GM19372 (cell line): ENCODE measurements around the gene RAP2B.
"Not testable (repeated sequence)": the region's sequence is repeated elsewhere in the genome, so short reads cannot be mapped to it uniquely, and the experiment has no call there.

ENCODE experiments used
- ATAC-seq: cut with Tn5 transposase; IDR thresholded peaks from one replicate; pipeline ENCODE4 v1.9.1; 2021; ENCODE audit warnings: mild to moderate bottlenecking, low read depth, moderate library complexity; ENCODE audit not compliant: unreplicated experiment

RAP2B gene

DNA sequence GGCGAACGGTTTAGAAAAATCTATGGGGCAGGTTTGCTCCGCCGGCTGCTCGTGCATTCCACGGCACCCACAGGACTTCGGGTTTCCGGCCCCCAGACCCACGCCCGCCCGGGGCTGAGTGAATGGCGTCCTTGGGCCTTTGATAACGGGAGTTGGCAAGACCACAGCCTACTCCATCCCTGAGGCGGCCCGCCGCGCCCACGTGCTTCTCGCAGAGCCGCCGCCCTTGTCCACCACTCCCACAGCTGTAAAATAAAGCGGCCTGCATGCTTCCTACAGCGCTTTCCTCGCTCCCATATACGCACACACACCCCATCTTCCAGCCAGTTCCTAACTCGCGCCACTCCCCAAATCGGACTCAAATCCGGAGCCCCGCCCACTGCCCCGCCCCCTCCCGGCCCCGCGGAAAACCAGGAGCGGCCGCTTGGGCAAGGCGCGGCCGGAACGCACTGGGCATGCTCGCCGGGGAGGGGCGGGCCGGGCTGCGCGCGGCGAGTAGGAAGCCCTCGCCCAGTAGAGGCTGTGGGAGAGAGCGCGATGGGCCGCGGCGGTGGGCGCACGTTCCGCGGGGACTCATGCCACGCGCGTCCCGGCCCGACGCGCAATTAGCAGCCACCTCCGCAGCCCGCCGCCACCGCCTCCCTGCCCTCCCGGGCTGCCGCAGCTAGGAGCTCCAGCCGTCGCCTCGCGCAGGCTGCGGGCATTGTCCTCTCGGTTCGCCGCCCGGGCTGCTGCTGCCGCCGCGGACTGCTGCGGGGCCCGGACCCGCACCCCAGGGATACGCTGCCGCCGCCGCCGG lies at the start of gene RAP2B:
Gene RAP2B (plus strand): TSS at position 513 of the 799 bp plus-strand sequence. CDS start 468 bp downstream, outside the sequence.
- peak; percentile 48 for ATAC-seq

DNA sequence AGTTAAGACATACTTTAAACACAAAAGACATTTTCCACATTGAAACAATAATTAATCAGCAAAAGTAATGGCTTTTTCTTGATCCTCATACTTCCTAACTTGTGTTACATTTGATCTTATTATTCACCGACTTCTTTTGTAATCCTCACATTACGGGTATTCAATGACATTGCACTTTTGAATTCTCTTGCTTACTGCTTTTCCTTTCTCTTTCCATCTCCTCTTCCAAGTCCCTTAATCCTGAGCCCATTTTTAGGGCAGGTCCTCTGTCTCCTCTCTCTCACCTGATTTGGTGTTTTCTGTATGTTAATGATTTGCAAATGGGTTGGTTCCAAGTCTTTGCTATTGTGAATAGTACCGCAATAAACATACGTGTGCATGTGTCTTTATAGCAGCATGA lies 48.5 kb upstream of the RAP2B start:
- no peak for ATAC-seq

DNA sequence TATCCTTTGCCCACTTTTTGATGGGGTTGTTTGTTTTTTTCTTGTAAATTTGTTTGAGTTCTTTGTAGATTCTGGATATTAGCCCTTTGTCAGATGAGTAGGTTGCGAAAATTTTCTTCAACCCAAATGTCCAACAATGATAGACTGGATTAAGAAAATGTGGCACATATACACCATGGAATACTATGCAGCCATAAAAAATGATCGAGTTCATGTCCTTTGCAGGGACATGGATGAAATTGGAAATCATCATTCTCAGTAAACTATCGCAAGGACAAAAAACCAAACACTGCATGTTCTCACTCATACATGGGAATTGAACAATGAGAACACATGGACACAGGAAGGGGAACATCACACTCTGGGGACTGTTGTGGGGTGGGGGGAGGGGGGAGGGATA lies 47.8 kb upstream of the RAP2B start:
- not testable (repeated sequence) for ATAC-seq

DNA sequence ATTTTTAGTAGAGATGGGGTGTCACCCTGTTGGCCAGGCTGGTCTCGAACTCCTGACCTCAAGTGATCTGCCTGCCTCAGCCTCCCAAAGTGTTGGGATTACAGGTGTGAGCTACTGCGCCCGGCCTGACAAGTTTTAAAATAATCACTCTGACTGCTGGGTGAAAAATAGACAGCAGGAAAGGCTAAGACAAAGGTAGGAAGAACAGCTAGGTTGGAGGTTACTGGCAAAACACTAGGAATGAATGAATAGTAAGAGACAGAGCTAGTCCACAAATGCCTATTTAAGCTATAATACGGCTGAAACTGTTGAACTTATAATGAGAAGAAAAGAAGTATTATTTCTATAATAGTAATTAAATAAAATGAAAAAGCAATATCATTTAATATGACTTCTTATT lies 46.7 kb upstream of the RAP2B start:
- no peak for ATAC-seq

DNA sequence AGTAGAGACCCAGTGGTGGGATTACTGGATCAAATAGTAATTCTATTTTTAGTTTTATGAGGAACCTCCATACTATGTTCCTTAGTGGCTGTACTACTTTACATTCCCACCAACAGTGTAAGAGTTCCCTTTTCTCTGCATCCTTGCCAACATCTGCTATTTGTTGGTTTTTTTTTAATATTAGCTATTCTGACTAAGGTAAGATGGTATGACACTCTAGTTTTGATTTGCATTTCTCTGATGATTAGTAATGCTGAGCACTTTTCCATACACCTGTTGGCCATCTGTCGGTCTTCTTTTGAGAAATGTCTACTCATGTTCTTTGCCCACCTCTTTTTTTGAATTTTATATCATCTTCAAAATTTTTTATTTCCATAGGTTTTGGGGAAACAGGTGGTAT lies 34.2 kb upstream of the RAP2B start:
- no peak for ATAC-seq

DNA sequence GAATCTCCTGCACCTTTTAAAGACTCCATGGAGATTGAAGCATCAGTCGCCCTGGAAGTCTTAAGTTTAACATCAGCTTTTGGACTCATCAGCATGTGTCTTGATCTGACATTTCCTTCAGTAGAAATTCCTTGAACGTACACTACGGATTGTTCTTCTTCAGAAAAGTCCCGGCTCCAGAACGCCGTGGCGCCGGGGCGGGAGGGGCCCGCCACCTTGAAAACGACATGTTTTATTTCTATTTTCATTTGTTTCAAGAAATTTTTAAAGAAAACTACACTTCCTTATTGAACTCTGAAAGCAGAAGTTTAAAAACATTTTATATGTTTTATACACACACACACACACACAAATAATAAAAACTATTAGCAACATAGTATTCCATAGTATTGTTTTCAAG lies 32.6 kb upstream of the RAP2B start:
- ATAC-seq, result no peak

DNA sequence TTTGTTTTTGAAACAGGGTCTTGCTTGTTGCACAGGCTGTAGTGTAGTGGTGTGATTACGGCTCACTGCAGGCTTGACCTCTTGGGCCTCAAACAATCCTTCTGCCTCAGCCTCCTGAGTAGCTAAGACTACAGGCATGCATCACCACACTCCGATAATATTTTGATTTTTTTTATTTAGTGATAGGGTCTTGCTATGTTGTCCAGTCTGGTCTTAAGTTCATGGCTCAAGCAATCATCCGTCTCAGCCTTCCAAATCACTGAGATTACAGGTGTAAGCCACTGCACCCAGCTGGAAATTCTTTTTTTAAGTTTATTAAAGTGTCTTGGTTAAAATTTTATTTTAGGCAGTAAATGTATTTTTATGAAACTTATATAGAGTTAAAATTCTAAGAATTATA lies 32.2 kb upstream of the RAP2B start:
- ATAC-seq, result no peak

DNA sequence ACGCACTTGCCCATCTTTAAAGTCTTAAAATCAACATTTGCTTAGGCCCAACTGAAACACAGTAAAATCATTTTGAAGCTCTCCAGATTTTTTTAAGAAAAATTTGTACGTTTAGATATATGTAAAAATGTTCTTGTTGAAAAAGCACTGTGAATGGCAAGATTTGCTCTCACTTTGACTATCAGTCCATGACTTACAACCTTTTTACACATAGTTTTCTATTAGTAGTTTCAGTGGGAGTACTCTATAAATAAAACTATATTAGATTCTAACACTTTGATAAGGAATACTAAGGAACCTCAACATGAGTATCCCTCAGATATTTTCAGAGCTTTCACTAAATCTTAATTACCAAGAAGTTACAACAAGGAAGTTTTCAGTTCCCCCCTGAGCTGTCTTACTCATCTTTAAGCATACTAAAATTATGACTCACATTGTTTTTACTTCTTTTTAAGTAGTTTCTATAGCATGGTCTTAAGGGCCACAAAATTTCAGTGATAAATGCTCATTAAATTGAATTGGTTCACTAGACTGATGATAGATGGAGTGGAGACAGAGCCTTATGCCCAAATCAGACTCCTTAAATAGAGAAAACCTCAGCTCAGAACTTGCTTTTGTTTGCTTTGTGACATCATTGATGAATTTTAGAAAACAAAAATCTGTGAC lies 31.6 kb upstream of the RAP2B start:
- peak; percentile 92 for ATAC-seq

DNA sequence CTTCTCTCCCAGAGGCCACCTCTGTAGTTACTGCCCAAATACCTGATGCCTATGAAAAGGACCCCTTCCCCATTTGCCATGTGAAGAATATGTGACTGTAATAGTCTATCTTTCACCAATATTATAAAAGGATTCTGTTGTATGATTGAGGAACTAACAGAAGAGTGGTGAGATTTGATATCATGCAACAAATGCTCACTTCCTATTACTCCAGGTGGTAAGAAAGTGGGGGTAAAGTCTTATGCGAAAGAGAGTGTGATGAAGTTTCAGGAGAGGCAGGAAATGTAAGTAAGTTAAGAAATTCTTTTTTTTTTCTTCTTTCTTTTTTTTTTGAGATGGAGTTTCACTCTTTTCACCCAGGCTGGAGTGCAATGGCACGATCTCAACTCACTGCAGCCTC lies 24.4 kb upstream of the RAP2B start:
- peak; percentile 42 for ATAC-seq

DNA sequence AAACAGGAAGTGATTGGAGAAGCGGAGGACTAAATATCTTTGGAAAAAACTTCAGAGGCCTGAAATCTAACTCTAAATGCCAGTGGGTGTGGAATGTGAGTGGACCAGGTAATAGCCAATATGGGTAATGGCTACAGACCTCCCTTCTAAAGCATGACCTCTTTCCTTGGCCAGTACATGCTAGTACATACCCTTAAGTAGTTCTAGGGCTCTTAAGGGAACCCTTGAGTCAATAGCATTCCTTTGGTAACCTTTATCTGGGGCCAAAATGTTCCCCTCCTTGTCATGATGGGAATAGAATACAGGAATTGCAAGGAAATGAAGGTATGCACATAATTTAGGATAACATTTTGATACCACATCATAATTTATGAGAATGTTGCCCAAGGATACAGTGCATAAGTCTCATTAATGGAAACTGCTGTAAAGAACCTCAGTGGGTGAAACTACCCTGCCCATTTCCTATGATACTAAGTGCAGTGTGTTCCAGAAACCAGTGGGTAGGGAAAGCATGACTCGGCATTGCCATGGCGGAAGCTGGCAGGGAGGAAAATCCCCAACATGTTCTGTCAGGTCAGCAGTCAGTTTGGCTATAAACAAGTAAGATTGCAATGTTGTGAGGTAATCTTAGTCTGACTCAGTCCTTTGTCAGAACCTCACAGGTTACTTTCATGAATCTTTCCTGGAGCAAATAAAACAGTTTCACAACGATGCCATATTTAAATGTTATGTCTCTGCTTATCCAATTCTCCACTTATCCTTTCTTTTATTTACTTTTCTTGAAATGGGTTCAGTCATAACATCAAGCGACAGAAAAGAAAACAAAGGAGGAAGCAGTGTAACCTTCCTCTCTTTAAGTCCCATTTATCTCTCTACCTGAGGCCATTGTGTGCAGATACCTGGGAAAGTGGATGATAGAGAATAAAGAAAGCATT lies 23.5 kb upstream of the RAP2B start:
- ATAC-seq, result peak; percentile 69

DNA sequence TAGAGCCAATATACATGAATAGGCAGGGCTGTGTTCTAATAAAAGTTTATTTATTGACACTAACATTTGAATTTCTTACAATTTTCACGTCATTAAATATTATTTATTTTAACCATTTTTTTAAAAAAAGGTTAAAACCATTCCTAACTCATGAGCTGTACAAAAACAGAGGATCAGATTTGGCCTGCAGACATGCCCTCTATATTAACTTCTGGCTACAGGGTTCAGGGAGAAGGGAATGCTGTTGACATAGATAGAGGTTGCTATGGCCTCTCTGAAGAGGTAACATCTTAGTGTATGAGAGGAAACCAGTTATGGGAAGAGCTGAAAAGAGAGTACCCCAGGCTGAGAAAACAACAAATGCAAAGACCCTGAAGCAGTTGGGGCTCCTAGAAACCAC lies 19.1 kb upstream of the RAP2B start:
- ATAC-seq, result no peak

DNA sequence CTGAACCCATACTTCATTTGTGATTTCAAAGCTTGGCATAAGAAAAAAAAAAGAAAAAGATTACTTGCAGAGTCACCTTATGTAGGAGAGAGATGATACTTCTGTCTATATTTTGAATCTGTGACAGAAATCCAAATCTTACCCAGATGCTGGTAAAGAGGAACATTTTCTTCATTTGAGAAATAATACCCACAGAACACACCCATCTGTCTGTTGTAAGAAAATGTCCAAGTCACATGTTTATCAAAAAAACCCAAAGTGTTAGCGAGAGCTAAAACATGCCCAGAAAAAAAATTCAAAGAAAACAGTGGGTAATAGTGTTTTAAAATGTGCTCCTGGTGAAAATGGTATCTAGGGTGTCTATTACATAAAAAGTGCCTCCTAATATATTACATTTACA lies 18.0 kb upstream of the RAP2B start:
- no peak for ATAC-seq

DNA sequence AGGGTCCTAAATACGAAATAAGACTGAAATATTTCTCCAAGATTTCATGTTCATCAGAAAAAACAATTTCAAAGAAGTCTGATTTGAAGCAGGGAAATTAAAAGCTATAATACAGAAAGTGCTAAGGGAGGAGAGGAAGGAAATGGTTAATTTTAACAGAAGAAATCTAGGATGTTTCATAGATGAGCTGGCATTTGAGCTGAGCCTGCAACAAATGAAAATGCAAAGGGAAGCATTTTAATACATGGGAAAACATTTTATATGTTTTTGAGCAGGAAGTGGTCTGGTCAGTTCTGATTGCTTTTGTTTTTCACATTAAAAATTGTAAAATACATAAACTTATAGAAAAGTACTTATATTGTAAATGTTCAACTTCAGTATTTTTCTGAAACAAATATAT lies 17.2 kb upstream of the RAP2B start:
- ATAC-seq, result no peak

DNA sequence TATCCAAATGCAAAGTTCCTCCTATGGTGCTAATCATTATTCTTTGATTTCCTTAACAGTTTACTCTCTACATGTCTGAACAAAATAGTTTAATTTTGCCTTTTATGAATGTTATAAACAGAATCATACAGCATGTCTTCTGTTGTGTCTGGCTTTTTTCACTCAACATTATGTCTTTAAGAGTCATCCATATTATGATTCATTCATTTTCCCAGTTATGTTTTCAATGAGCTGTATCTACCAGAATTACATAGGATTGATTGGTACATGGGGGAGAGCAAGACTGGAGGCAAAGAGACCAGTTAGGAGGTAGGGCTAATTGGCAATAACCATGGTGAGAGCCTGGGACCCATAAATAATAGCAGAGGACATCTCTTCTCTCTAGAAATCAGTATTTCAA lies 16.6 kb upstream of the RAP2B start:
- ATAC-seq, result no peak

DNA sequence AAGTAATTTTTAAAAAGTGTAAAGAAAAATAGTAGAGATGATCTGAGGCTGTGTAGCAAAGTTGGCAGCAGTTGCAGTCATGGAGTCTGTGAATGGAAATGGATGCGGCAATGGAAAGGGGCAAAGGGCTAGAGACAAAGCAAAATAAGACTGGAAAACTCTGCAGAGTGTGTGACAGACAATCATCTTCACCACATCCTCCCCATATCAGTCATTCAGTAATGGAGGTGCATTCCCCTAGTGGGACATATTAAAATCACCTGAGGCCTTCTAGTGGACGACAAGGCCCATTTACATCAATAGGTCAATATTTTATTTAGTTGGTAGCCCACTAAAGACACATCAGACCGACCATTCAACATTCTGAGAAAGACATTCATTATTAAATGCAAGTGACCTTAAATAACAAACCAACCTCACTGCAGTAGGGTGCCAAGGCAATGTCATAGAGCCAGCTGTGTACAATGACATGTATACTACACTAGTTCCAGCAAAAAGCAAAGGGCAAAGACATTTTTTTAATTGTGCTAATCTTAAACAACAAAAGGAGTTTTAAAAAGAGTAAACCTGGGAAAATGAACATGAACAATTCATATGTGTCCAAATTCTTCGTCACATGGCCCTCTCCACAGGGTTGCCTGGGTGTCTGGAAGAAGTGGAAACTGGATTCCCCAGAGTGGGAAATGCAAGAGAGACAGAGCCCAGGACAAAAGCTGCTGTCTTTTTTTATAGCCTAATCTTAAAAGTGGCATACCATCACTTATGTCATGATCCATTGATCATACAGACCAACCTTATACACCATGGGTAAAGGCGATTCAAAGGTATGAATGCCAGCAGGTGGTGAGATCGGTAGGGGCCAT lies 15.6 kb upstream of the RAP2B start:
- no peak for ATAC-seq

DNA sequence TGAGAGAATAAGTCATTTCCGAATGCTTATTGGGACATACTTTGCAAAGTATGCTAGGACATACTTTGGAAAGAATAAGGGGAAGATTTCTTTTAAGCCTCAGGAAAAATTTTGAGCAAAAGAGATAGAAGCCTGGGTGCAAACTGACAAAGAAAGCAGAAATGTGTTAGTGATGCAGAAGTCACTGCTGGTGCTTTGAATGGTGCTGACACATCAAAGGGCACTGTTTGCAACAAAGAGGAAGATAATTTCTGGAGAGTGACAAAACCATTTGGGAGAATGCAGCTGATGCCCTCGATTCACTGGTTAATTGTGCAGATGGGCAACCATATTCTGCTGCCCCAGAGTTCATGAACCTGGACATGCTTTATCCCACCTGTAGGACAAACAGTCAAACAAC lies 11.0 kb upstream of the RAP2B start:
- ATAC-seq, result no peak

DNA sequence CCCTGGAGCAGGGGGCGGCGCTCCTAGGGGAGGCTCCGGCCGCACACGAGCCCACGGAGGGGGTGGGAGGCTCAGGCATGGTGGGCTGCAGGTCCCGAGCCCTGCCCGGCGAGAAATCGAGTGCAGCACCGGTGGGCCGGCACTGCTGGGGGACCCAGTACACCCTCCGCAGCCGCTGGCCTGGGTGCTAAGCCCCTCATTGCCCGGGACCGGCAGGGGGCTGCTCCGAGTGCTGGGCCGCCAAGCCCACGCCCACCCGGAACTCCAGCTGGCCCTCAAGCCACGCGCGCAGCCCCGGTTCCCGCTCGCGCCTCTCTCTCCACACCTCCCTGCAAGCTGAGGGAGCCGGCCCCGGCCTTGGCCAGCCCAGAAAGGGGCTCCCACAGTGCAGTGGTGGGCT lies 6.2 kb upstream of the RAP2B start:
- not testable (repeated sequence) for ATAC-seq

DNA sequence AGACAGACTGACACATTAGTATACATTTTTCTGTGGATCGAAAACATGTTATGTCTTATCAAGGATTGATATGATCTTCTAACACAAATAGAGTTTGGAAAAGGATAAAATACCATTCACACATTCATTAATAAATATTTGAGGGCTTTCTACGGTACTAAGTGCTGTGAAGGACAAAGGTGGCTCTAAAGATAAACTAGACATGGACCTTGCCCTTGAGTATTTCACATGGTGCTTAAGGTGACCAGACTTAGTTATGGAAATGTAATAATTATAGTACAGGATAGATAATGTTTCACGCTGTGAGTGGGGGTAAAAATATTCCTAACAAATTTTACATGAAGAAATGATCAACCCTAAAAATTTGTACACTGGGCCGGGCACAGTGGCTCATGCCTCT lies 3.8 kb upstream of the RAP2B start:
- ATAC-seq, result no peak

DNA sequence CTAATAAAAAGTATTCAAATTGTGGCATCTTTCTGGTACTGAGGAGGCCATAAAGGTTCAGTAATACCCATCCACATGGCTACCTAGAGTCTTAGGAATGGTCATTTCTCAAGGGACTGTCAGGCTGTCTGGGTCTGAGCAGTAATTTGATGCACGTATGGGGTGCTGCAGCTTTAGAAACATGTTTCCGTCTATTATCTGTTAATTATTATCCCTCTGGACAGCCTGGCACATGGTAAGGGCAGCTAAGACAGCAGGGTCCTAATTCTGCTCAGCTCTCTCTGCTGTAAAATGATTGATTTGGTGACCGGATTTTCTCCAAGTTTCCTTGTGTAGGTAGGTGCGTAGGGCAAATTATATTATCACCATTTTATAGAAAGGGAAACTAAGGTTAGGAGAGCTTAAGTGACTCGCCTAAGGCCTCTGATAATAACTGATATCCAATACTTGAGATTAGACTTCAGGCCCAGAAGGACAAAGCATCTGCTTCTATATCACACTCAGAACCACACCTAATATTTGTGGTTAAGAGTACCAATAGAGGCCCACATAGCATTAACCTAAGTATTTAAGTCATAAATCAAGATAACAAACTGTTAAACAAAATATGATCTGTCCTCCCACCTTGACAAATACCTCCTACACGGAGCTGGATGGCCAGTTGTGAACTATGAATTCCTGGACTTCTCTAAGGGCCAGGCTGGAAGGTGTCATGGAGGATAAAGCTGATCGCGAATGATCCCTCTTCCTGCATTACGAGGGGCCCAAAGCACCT lies 2.9 kb upstream of the RAP2B start:
- ATAC-seq, result no peak
